ENCODE data around the gene BRD3.

Gene BRD3

GRCh38 chr9:134059188-134059641, 8.6 kb downstream of the BRD3 start:
- no peak for TF ChIP-seq FOXP2 (optimal IDR thresholded peaks at IDR 0.05; ENCODE audit: borderline replicate concordance, extremely low read depth, extremely low read length, insufficient read depth)
- TF ChIP-seq REST (IDR thresholded peaks at IDR 0.05; ENCODE audit: insufficient read depth in 1 of 2, low read depth in 2 of 2, low read length in 2 of 2): no peak

GRCh38 chr9:134058716-134059115, 9.1 kb downstream of the BRD3 start:
- no peak for TF ChIP-seq FOXP2 (optimal IDR thresholded peaks at IDR 0.05; ENCODE audit: borderline replicate concordance, extremely low read depth, extremely low read length, insufficient read depth)
- TF ChIP-seq REST (IDR thresholded peaks at IDR 0.05; ENCODE audit: insufficient read depth in 1 of 2, low read depth in 2 of 2, low read length in 2 of 2): no peak
- no peak for TF ChIP-seq POLR2AphosphoS5 (IDR thresholded peaks at IDR 0.05; ENCODE audit: low read depth, low read length)
- TF ChIP-seq SIN3A (IDR thresholded peaks at IDR 0.05; ENCODE audit: borderline replicate concordance, insufficient read depth, low read length): no peak
- no peak for TF ChIP-seq TAF1 (IDR thresholded peaks at IDR 0.05; ENCODE audit: borderline replicate concordance, insufficient read depth, low read length)

- TF ChIP-seq TAF1 (IDR thresholded peaks at IDR 0.05; ENCODE audit: borderline replicate concordance, insufficient read depth, low read length) (no peak), FOXP2 (optimal IDR thresholded peaks at IDR 0.05; ENCODE audit: borderline replicate concordance, extremely low read depth, extremely low read length, insufficient read depth) (no peak), REST (IDR thresholded peaks at IDR 0.05; ENCODE audit: insufficient read depth in 1 of 2, low read depth in 2 of 2, low read length in 2 of 2) (no peak), POLR2AphosphoS5 (IDR thresholded peaks at IDR 0.05; ENCODE audit: low read depth, low read length) (no peak), SIN3A (IDR thresholded peaks at IDR 0.05; ENCODE audit: borderline replicate concordance, insufficient read depth, low read length) (no peak)
Measured at GRCh38 chr9:134057751-134058701, 9.8 kb downstream of the BRD3 start.

- TF ChIP-seq POLR2AphosphoS5 (IDR thresholded peaks at IDR 0.05; ENCODE audit: low read depth, low read length) (no peak), FOXP2 (optimal IDR thresholded peaks at IDR 0.05; ENCODE audit: borderline replicate concordance, extremely low read depth, extremely low read length, insufficient read depth) (no peak), SIN3A (IDR thresholded peaks at IDR 0.05; ENCODE audit: borderline replicate concordance, insufficient read depth, low read length) (no peak), REST (IDR thresholded peaks at IDR 0.05; ENCODE audit: insufficient read depth in 1 of 2, low read depth in 2 of 2, low read length in 2 of 2) (no peak), TAF1 (IDR thresholded peaks at IDR 0.05; ENCODE audit: borderline replicate concordance, insufficient read depth, low read length) (no peak)
Measured at GRCh38 chr9:134057307-134057657, 10.5 kb downstream of the BRD3 start.

All from PFSK-1 (cell line).